HG03196 (cell line): ENCODE measurements around the gene SRSF5.

Experiments
- ATAC-seq: cut with Tn5 transposase; IDR thresholded peaks from one replicate; pipeline ENCODE4 v1.9.1; 2021; ENCODE audit not compliant: unreplicated experiment

Gene SRSF5

GRCh38 chr14:69770559-69770958 lies 3.6 kb downstream of the SRSF5 start:
- ATAC-seq, result no peak

GRCh38 chr14:69771136-69771535 lies 4.2 kb downstream of the SRSF5 start:
- ATAC-seq, result no peak

- ATAC-seq, result no peak
Measured at GRCh38 chr14:69772082-69773017, 5.4 kb downstream of the SRSF5 start.

GRCh38 chr14:69773571-69774276 lies 6.8 kb downstream of the SRSF5 start:
- no peak for ATAC-seq

- no peak for ATAC-seq
Measured at GRCh38 chr14:69775012-69775411, 8.1 kb downstream of the SRSF5 start.

- ATAC-seq, result no peak
Measured at GRCh38 chr14:69776875-69777453, 10.0 kb downstream of the SRSF5 start.

- no peak for ATAC-seq
Measured at GRCh38 chr14:69779088-69779487, 12.1 kb downstream of the SRSF5 start.

- no peak for ATAC-seq
Measured at GRCh38 chr14:69780092-69780491, 13.2 kb downstream of the SRSF5 start.

- ATAC-seq, result no peak
Measured at GRCh38 chr14:69780952-69781351, 14.0 kb downstream of the SRSF5 start.

- ATAC-seq, result no peak
Measured at GRCh38 chr14:69784942-69785341, 18.0 kb downstream of the SRSF5 start.

GRCh38 chr14:69786603-69787002 lies 19.7 kb downstream of the SRSF5 start:
- ATAC-seq, result no peak

GRCh38 chr14:69789118-69789640 lies 22.2 kb downstream of the SRSF5 start:
- ATAC-seq, result no peak

GRCh38 chr14:69792887-69793421 lies 26.0 kb downstream of the SRSF5 start:
- no peak for ATAC-seq

- ATAC-seq, result no peak
Measured at GRCh38 chr14:69794791-69795190, 27.8 kb downstream of the SRSF5 start.

GRCh38 chr14:69795691-69796090 lies 28.7 kb downstream of the SRSF5 start:
- ATAC-seq, result no peak

GRCh38 chr14:69796797-69797500 lies 30.0 kb downstream of the SRSF5 start, which contains the start of gene SLC10A1:
Gene SLC10A1, minus strand, starts transcription at chr14:69797241. Its CDS starts 86 bp downstream, at chr14:69797155.
- ATAC-seq, result no peak

- no peak for ATAC-seq
Measured at GRCh38 chr14:69797573-69798338, 30.8 kb downstream of the SRSF5 start.

GRCh38 chr14:69798339-69798735 lies 31.4 kb downstream of the SRSF5 start:
- ATAC-seq, result no peak

GRCh38 chr14:69803753-69804152 lies 36.8 kb downstream of the SRSF5 start:
- no peak for ATAC-seq

GRCh38 chr14:69804902-69805301 lies 38.0 kb downstream of the SRSF5 start:
- ATAC-seq, result no peak
